K562 (cell line): ENCODE results near the gene AK2. TPM values are rescaled to one million over a fixed set of nuclear protein-coding genes. Genes with fewer than 3 reads are reported as not detected.

Experiments used
- CTBP1 ChIP-seq: fragments of 450-650 bp; IDR thresholded peaks from 2 replicates; pipeline ENCODE4 v1.6.1; 2016; ENCODE audit warnings: borderline replicate concordance
- E4F1 ChIP-seq: fragments of 250-450 bp; sonication (Bioruptor Pico); IDR thresholded peaks from 2 replicates; pipeline ENCODE4 v1.5.0; 2021; ENCODE audit warnings: mild to moderate bottlenecking, borderline replicate concordance
- KLF10 ChIP-seq: fragments of 250-450 bp; sonication (Bioruptor Pico); IDR thresholded peaks from 2 replicates; pipeline ENCODE4 v1.6.1; 2021; ENCODE audit warnings: matching md5 sums
- MITF ChIP-seq: IDR thresholded peaks from 2 replicates; pipeline ENCODE4 v1.6.1; 2014; ENCODE audit warnings: antibody characterized with exemption
- PTRF ChIP-seq: fragments of 450-650 bp; IDR thresholded peaks from 2 replicates; pipeline ENCODE4 v1.6.1; 2016; ENCODE audit warnings: mild to moderate bottlenecking, missing genetic modification characterization, missing compliant biosample characterization
- SMAD4 ChIP-seq: fragments of 250-450 bp; sonication (Bioruptor Pico); conservative IDR thresholded peaks from 2 replicates; pipeline ENCODE4 v1.8.0; 2021; ENCODE audit warnings: inconsistent platforms, mild to moderate bottlenecking, moderate library complexity
- SRSF3 ChIP-seq: fragments of 200-400 bp; formaldehyde crosslinking; IDR thresholded peaks from 2 replicates; pipeline ENCODE4 v1.6.1; 2016; ENCODE audit warnings: mild to moderate bottlenecking, low read length, moderate library complexity; ENCODE audit not compliant: insufficient read depth
- TEAD1 ChIP-seq, 2 experiments: fragments of 450-650 bp in 1 of 2; sonication (generic) in 1 of 2; formaldehyde crosslinking; IDR thresholded peaks; 2 replicates each; pipeline versions ENCODE4 v1.4.0 to v1.8.0; 2020 to 2022; ENCODE audit warnings: mild to moderate bottlenecking in 2 of 2, missing genetic modification reagents in 1 of 2
- ZNF274 ChIP-seq: IDR thresholded peaks from 2 replicates; pipeline ENCODE4 v1.6.1; 2011; ENCODE audit warnings: low read depth, mild to moderate bottlenecking, low read length, moderate library complexity, borderline replicate concordance
- ZNF592 ChIP-seq: fragments of 450-650 bp; IDR thresholded peaks from 2 replicates; pipeline ENCODE4 v1.6.1; 2017; ENCODE audit warnings: antibody characterized with exemption, mild to moderate bottlenecking
- ZNF77 ChIP-seq: fragments of 250-450 bp; sonication (Bioruptor Pico); IDR thresholded peaks from 2 replicates; pipeline ENCODE4 v1.5.0; 2020
- polyA plus RNA-seq, 8 experiments: library from polyadenylated mRNA; depleted of rRNA in 4 of 8; stranded (reverse) in 5 of 8; unstranded in 3 of 8; fragments of >200 nt; fragmentation: Nextera tagmentation in 2 of 8; fragmentation: Illumina TruSeq in 1 of 8; extraction: Ambion mirVana in 2 of 8; extraction: Trizol in 1 of 8; gene quantifications; 2 replicates each; pipeline versions ENCODE4 v1.2.1 to v1.2.3, GENCODE V29; 2011 to 2014; ENCODE audit warnings: inconsistent platforms in 1 of 8, missing spikeins in 1 of 8
- total RNA-seq, 7 experiments: library from RNA; depleted of rRNA in 6 of 7; stranded (reverse); fragments of >200 nt in 6 of 7; fragmentation: Illumina TruSeq in 2 of 7; extraction: Trizol in 2 of 7; gene quantifications; 2 replicates each; pipeline versions ENCODE4 v1.2.1 to v1.2.3, GENCODE V29; 2011 to 2021; ENCODE audit warnings: low replicate concordance in 1 of 7

Gene AK2
- total and polyA plus RNA-seq, 9 of the 15 experiments (the other 6 are each of a cell fraction or from before 2014, with no cell fraction given) = 105 to 1,050 (median 509) TPM

GRCh38 chr1:33043267-33044092, 6.8 kb upstream of the AK2 start (continued):
- TF ChIP-seq ZNF592 = peak; percentile 34; the same call in 1 of the 2 replicates
- TF ChIP-seq KLF10 (CRISPR knock-in tag) = no peak
- TF ChIP-seq ZNF77 (CRISPR knock-in tag) = no peak
- no peak for TF ChIP-seq ZNF274
- TF ChIP-seq MITF = no peak
- TF ChIP-seq PTRF (tag) = peak; percentile 67; the same call in 1 of the 2 replicates
- no peak for TF ChIP-seq TEAD1 (CRISPR knock-in tag; IDR thresholded peaks at IDR 0.05)
- TF ChIP-seq CTBP1 = no peak
- no peak for TF ChIP-seq SRSF3
- TF ChIP-seq E4F1 (CRISPR knock-in tag) = no peak
- TF ChIP-seq SMAD4 (CRISPR knock-in tag) = peak; percentile 54; the same call in 1 of the 2 replicates
